T-helper 1 cell treated with Interleukin-12 subunit alpha and Interleukin-12 subunit beta and Interleukin-4 antibody, amounts not matched to agents 30 μg/mL and 1 μg/mL, for 36 hours (primary cell): Measurements from ENCODE around the gene MGST2.

Experiments
- H3K27ac Mint-ChIP-seq: one replicate; pipeline ENCODE4 v1.8.0; 2021; ENCODE audit warnings: mild to moderate bottlenecking, mixed read lengths
- H3K27me3 Mint-ChIP-seq: one replicate; pipeline ENCODE4 v1.8.0; 2021; ENCODE audit warnings: low read depth, mixed read lengths
- H3K36me3 Mint-ChIP-seq: one replicate; pipeline ENCODE4 v1.8.0; 2021; ENCODE audit warnings: low read depth, mixed read lengths
- H3K4me1 Mint-ChIP-seq: one replicate; pipeline ENCODE4 v1.8.0; 2021; ENCODE audit warnings: low read depth, mixed read lengths
- H3K4me3 Mint-ChIP-seq: one replicate; pipeline ENCODE4 v1.8.0; 2021; ENCODE audit warnings: mild to moderate bottlenecking, moderate library complexity, mixed read lengths
- H3K9me3 Mint-ChIP-seq: one replicate; pipeline ENCODE4 v1.8.0; 2021; ENCODE audit warnings: mixed read lengths

MGST2 gene

GRCh38 chr4:139656614-139657486 lies 8.8 kb upstream of the MGST2 start:
- Mint-ChIP-seq H3K36me3 (peaks cover 3% of the 10 kb centered on the region), H3K9me3 (no peaks in the 10 kb centered on the region), H3K4me3 (peak overlapping the region; percentile 90), H3K27me3 (peaks cover 3% of the 10 kb centered on the region), H3K4me1 (peaks cover 33% of the 10 kb centered on the region), H3K27ac (peak overlapping the region; percentile 98)

GRCh38 chr4:139658185-139658584 lies 7.4 kb upstream of the MGST2 start:
- H3K4me3 Mint-ChIP-seq: peak overlapping the region; percentile 90
- peaks cover 3% of the 10 kb centered on the region for H3K36me3 Mint-ChIP-seq
- no peaks in the 10 kb centered on the region for H3K9me3 Mint-ChIP-seq
- peak overlapping the region; percentile 98 for H3K27ac Mint-ChIP-seq
- H3K27me3 Mint-ChIP-seq: no peaks in the 10 kb centered on the region
- peaks cover 33% of the 10 kb centered on the region for H3K4me1 Mint-ChIP-seq

GRCh38 chr4:139658586-139659382 lies 6.8 kb upstream of the MGST2 start:
- Mint-ChIP-seq H3K4me1 (peaks cover 34% of the 10 kb centered on the region), H3K4me3 (peak overlapping the region; percentile 90), H3K27me3 (no peaks in the 10 kb centered on the region), H3K36me3 (peaks cover 3% of the 10 kb centered on the region), H3K27ac (peak overlapping the region; percentile 98), H3K9me3 (no peaks in the 10 kb centered on the region)

GRCh38 chr4:139659735-139660424 lies 5.7 kb upstream of the MGST2 start:
- Mint-ChIP-seq H3K4me3 (no peak overlapping the region), H3K9me3 (no peaks in the 10 kb centered on the region), H3K27me3 (no peaks in the 10 kb centered on the region), H3K4me1 (peaks cover 35% of the 10 kb centered on the region), H3K27ac (no peak overlapping the region), H3K36me3 (peaks cover 3% of the 10 kb centered on the region)

- Mint-ChIP-seq H3K27me3 (no peaks in the 10 kb centered on the region), H3K36me3 (peaks cover 3% of the 10 kb centered on the region), H3K4me3 (no peak overlapping the region), H3K4me1 (peaks cover 40% of the 10 kb centered on the region), H3K9me3 (no peaks in the 10 kb centered on the region), H3K27ac (no peak overlapping the region)
Measured at GRCh38 chr4:139660568-139661043, 5.0 kb upstream of the MGST2 start.

GRCh38 chr4:139663561-139664138 lies 2.0 kb upstream of the MGST2 start:
- Mint-ChIP-seq H3K4me1 (peaks cover 34% of the 10 kb centered on the region), H3K36me3 (peaks cover 3% of the 10 kb centered on the region), H3K27ac (no peak overlapping the region), H3K4me3 (no peak overlapping the region), H3K9me3 (no peaks in the 10 kb centered on the region), H3K27me3 (no peaks in the 10 kb centered on the region)

- no peaks in the 10 kb centered on the region for H3K27me3 Mint-ChIP-seq
- no peak overlapping the region for H3K27ac Mint-ChIP-seq
- peaks cover 3% of the 10 kb centered on the region for H3K36me3 Mint-ChIP-seq
Measured at GRCh38 chr4:139664442-139664841, 1.2 kb upstream of the MGST2 start.

GRCh38 chr4:139665079-139665689 lies 435 bp upstream of the MGST2 start:
- Mint-ChIP-seq H3K4me3 (peak overlapping the region; percentile 93), H3K9me3 (no peaks in the 10 kb centered on the region), H3K27ac (peak overlapping the region; percentile 96), H3K27me3 (no peaks in the 10 kb centered on the region), H3K36me3 (peaks cover 3% of the 10 kb centered on the region), H3K4me1 (peaks cover 40% of the 10 kb centered on the region)

More at GRCh38 chr4:139664442-139664841, 1.2 kb upstream of the MGST2 start:
- H3K9me3 Mint-ChIP-seq: no peaks in the 10 kb centered on the region
- peaks cover 37% of the 10 kb centered on the region for H3K4me1 Mint-ChIP-seq
- no peak overlapping the region for H3K4me3 Mint-ChIP-seq

GRCh38 chr4:139666735-139667281 lies 1.2 kb downstream of the MGST2 start:
- Mint-ChIP-seq H3K36me3 (no peaks in the 10 kb centered on the region), H3K4me3 (peak overlapping the region; percentile 93), H3K4me1 (peaks cover 32% of the 10 kb centered on the region), H3K27me3 (no peaks in the 10 kb centered on the region), H3K27ac (peak overlapping the region; percentile 96), H3K9me3 (no peaks in the 10 kb centered on the region)

- Mint-ChIP-seq H3K27me3 (no peaks in the 10 kb centered on the region), H3K4me1 (peaks cover 32% of the 10 kb centered on the region), H3K4me3 (no peak overlapping the region), H3K9me3 (no peaks in the 10 kb centered on the region), H3K36me3 (no peaks in the 10 kb centered on the region), H3K27ac (no peak overlapping the region)
Measured at GRCh38 chr4:139668036-139668435, 2.4 kb downstream of the MGST2 start.

- Mint-ChIP-seq H3K4me3 (no peak overlapping the region), H3K9me3 (no peaks in the 10 kb centered on the region), H3K27ac (no peak overlapping the region), H3K4me1 (peaks cover 31% of the 10 kb centered on the region), H3K27me3 (no peaks in the 10 kb centered on the region), H3K36me3 (no peaks in the 10 kb centered on the region)
Measured at GRCh38 chr4:139668658-139669201, 3.1 kb downstream of the MGST2 start.

GRCh38 chr4:139669335-139669734 lies 3.7 kb downstream of the MGST2 start:
- Mint-ChIP-seq H3K4me3 (no peak overlapping the region), H3K27ac (no peak overlapping the region), H3K9me3 (no peaks in the 10 kb centered on the region), H3K27me3 (no peaks in the 10 kb centered on the region), H3K36me3 (no peaks in the 10 kb centered on the region), H3K4me1 (peaks cover 29% of the 10 kb centered on the region)

- Mint-ChIP-seq H3K27me3 (no peaks in the 10 kb centered on the region), H3K36me3 (no peaks in the 10 kb centered on the region), H3K4me1 (peaks cover 29% of the 10 kb centered on the region), H3K9me3 (no peaks in the 10 kb centered on the region), H3K4me3 (no peak overlapping the region), H3K27ac (no peak overlapping the region)
Measured at GRCh38 chr4:139669890-139670289, 4.3 kb downstream of the MGST2 start.
